Measurements from ENCODE around the gene AGO3. TPM values are rescaled to one million over a fixed set of nuclear protein-coding genes. Genes with fewer than 3 reads are reported as not detected.
A peak's percentile ranks its signal among the peaks of the same experiment; 100 is the strongest.

Gene AGO3
- total RNA-seq, 2 donors from 2014 or later: 16.7 to 21.4 TPM

- Histone ChIP-seq H3K27ac (no peak overlapping the region), H3K27me3 (no peaks in the 10 kb centered on the region), H3K4me3 (no peak overlapping the region), H3K4me1 (no peaks in the 10 kb centered on the region), H3K9me3 (no peaks in the 10 kb centered on the region), H3K9ac (ENCODE audit: low read depth in 2 of 2, low read length in 2 of 2) (no peak overlapping the region), H3K36me3 (peaks cover 13% of the 10 kb centered on the region)
- no peak for TF ChIP-seq CTCF (IDR thresholded peaks at IDR 0.05)
- DNase-seq: no peak
- intact Hi-C loops (cut with DNase I): loop anchor here (5.0 to 10.0 kb wide), 3 partner anchors 34 to 327 kb away; no protein-coding TSS in a partner anchor
These were observed 167.0 kb downstream of the AGO3 start for GRCh38 chr1:36097693-36098585.

- Histone ChIP-seq H3K27me3 (no peaks in the 10 kb centered on the region), H3K9ac (ENCODE audit: low read depth in 2 of 2, low read length in 2 of 2) (no peak overlapping the region), H3K27ac (no peak overlapping the region), H3K4me3 (no peak overlapping the region), H3K4me1 (no peaks in the 10 kb centered on the region), H3K9me3 (no peaks in the 10 kb centered on the region), H3K36me3 (peaks cover 5% of the 10 kb centered on the region)
- no peak for DNase-seq
- intact Hi-C loops (cut with DNase I): loop anchor here (5.0 to 10.0 kb wide), 3 partner anchors 33 to 326 kb away; no protein-coding TSS in a partner anchor
- no peak for TF ChIP-seq CTCF (IDR thresholded peaks at IDR 0.05)
These were observed 167.9 kb downstream of the AGO3 start for GRCh38 chr1:36098650-36099365.

GRCh38 chr1:36099681-36100341 lies 168.9 kb downstream of the AGO3 start:
- peak; percentile 87 for TF ChIP-seq CTCF (IDR thresholded peaks at IDR 0.05)
- peak overlapping the region in 1 of 2 donors; percentile 12 for H3K9ac ChIP-seq (ENCODE audit: low read depth in 2 of 2, low read length in 2 of 2)

GRCh38 chr1:36100376-36100775 lies 169.5 kb downstream of the AGO3 start:
- no peaks in the 10 kb centered on the region for H3K27me3 ChIP-seq
- H3K9me3 ChIP-seq: no peaks in the 10 kb centered on the region
- DNase-seq: no peak
- no peak overlapping the region for H3K4me3 ChIP-seq
- no peaks in the 10 kb centered on the region for H3K4me1 ChIP-seq
- TF ChIP-seq CTCF (IDR thresholded peaks at IDR 0.05): no peak
- no peak overlapping the region for H3K9ac ChIP-seq (ENCODE audit: low read depth in 2 of 2, low read length in 2 of 2)
- intact Hi-C loops (cut with DNase I): no loop called here
- no peaks in the 10 kb centered on the region for H3K36me3 ChIP-seq
- H3K27ac ChIP-seq: no peak overlapping the region

More at GRCh38 chr1:36099681-36100341, 168.9 kb downstream of the AGO3 start:
- no peak overlapping the region for H3K4me3 ChIP-seq
- intact Hi-C loops (cut with DNase I): loop anchor here (5.0 to 10.0 kb wide), 3 partner anchors 32 to 325 kb away; no protein-coding TSS in a partner anchor
- H3K27ac ChIP-seq: no peak overlapping the region
- H3K9me3 ChIP-seq: no peaks in the 10 kb centered on the region
- DNase-seq: peak; percentile 82
- H3K36me3 ChIP-seq: no peaks in the 10 kb centered on the region
- H3K27me3 ChIP-seq: no peaks in the 10 kb centered on the region
- no peaks in the 10 kb centered on the region for H3K4me1 ChIP-seq

- DNase-seq: no peak
- Histone ChIP-seq H3K4me1 (no peaks in the 10 kb centered on the region), H3K9me3 (no peaks in the 10 kb centered on the region), H3K4me3 (no peak overlapping the region), H3K27me3 (no peaks in the 10 kb centered on the region), H3K27ac (no peak overlapping the region), H3K36me3 (no peaks in the 10 kb centered on the region), H3K9ac (ENCODE audit: low read depth in 2 of 2, low read length in 2 of 2) (no peak overlapping the region)
- intact Hi-C loops (cut with DNase I): no loop called here
- no peak for TF ChIP-seq CTCF (IDR thresholded peaks at IDR 0.05)
These were observed 170.6 kb downstream of the AGO3 start for GRCh38 chr1:36101546-36101945.

Measured in colonic mucosa (tissue), 4 donors.